A549 (cell line): ENCODE measurements around the gene CIAO2A. TPM values are rescaled to one million over a fixed set of nuclear protein-coding genes. Genes with fewer than 3 reads are reported as not detected.

Experiments
- ATAC-seq, 2 experiments: fragments of 200-7000 bp in 1 of 2; fragments of >200 bp in 1 of 2; cut with Nextera tagmentation in 1 of 2; cut with Tn5 transposase in 1 of 2; 3 replicates each; pipeline versions ENCODE4 v1.8.0 to v1.9.1; 2018 to 2020; ENCODE audit warnings: mild to moderate bottlenecking in 1 of 2, moderate library complexity in 1 of 2
- CTCF ChIA-PET: fragments of 300-600 bp; sonication (Branson Sonifier 250); formaldehyde crosslinking; extraction: SDS; loops from one replicate; lab custom pipeline; 2021; ENCODE audit warnings: antibody characterized with exemption, inconsistent platforms; lab: Yijun Ruan, JAX
- POLR2A ChIA-PET: fragments of 350-600 bp; formaldehyde crosslinking; extraction: SDS; loops from one replicate; lab custom pipeline; 2021; ENCODE audit warnings: antibody characterized with exemption, inconsistent platforms; lab: Yijun Ruan, JAX
- DNase-seq, 2 experiments: peaks; one replicate each; pipeline versions ENCODE4 v3.0.0 to v3.0.0-alpha.2; 2011 to 2016; ENCODE audit warnings: low read depth in 1 of 2, low spot score in 1 of 2
- FAIRE-seq: peaks from 2 replicates; lab custom pipeline; 2011; peaks lifted over from hg19 to GRCh38; lab: Jason Lieb, UNC
- H3K27ac ChIP-seq, 2 experiments: fragments of >200 bp; sonication (Bioruptor Twin); formaldehyde crosslinking; 3 replicates each; pipeline ENCODE4 v1.5.1; 2016 to 2017
- H3K4me1 ChIP-seq: fragments of >200 bp; sonication (Bioruptor Twin); formaldehyde crosslinking; 3 replicates; pipeline ENCODE4 v1.6.1; 2016
- H3K4me2 ChIP-seq: fragments of >200 bp; sonication (Bioruptor Twin); formaldehyde crosslinking; 3 replicates; pipeline ENCODE4 v1.6.1; 2016
- H3K4me3 ChIP-seq: fragments of >200 bp; sonication (Bioruptor Twin); formaldehyde crosslinking; 3 replicates; pipeline ENCODE4 v1.5.1; 2016
- H3K9me3 ChIP-seq: fragments of >200 bp; sonication (Bioruptor Twin); formaldehyde crosslinking; 3 replicates; pipeline ENCODE4 v1.6.1; 2016
- ATOH8 ChIP-seq: fragments of 250-450 bp; sonication (Bioruptor Pico); IDR thresholded peaks from 2 replicates; pipeline ENCODE4 v1.5.0; 2020; ENCODE audit warnings: low read depth, mild to moderate bottlenecking, moderate library complexity
- BCL3 ChIP-seq: fragments of >200 bp; sonication (Bioruptor Twin); formaldehyde crosslinking; IDR thresholded peaks from 3 replicates; pipeline ENCODE4 v1.6.1; 2016
- BHLHE40 ChIP-seq: IDR thresholded peaks from 2 replicates; pipeline ENCODE4 v1.6.1; 2012; ENCODE audit warnings: low read depth, low read length, inconsistent platforms
- CBX8 ChIP-seq: fragments of 200-600 bp; sonication (generic); IDR thresholded peaks from 2 replicates; pipeline ENCODE4 v1.6.1; 2016
- CTCF ChIP-seq: fragments of >200 bp; sonication (Bioruptor Twin); formaldehyde crosslinking; IDR thresholded peaks from 3 replicates; pipeline ENCODE4 v1.5.1; 2016
- E2F6 ChIP-seq: IDR thresholded peaks from 2 replicates; pipeline ENCODE4 v1.6.1; 2012; ENCODE audit warnings: low read depth, borderline replicate concordance
- ELK1 ChIP-seq: fragments of 150-350 bp; IDR thresholded peaks from 2 replicates; pipeline ENCODE4 v1.6.1; 2014; ENCODE audit warnings: low read depth, mild to moderate bottlenecking, low read length
- ESRRA ChIP-seq: fragments of 150-350 bp; IDR thresholded peaks from 2 replicates; pipeline ENCODE4 v1.6.1; 2014; ENCODE audit warnings: mild to moderate bottlenecking, low read length, borderline replicate concordance
- FOSB ChIP-seq: fragments of 250-450 bp; sonication (Bioruptor Pico); IDR thresholded peaks from 2 replicates; pipeline ENCODE4 v1.5.0; 2020; ENCODE audit warnings: mild to moderate bottlenecking, moderate library complexity
- FOSL2 ChIP-seq, 2 experiments: fragments of 450-650 bp in 1 of 2; fragments of >200 bp in 1 of 2; sonication (Bioruptor Twin) in 1 of 2; formaldehyde crosslinking; IDR thresholded peaks; 2 replicates each; pipeline versions ENCODE4 v1.5.0 to v1.6.1; 2016 to 2020; ENCODE audit warnings: mild to moderate bottlenecking in 1 of 2, moderate library complexity in 1 of 2
- FOXS1 ChIP-seq: fragments of 250-450 bp; sonication (Bioruptor Pico); IDR thresholded peaks from 2 replicates; pipeline ENCODE4 v1.5.0; 2020; ENCODE audit warnings: mild to moderate bottlenecking, moderate library complexity
- HEYL ChIP-seq: fragments of 250-450 bp; sonication (Bioruptor Pico); IDR thresholded peaks from 2 replicates; pipeline ENCODE4 v1.8.0; 2021; ENCODE audit warnings: mild to moderate bottlenecking, moderate library complexity
- HMGXB4 ChIP-seq: fragments of 250-450 bp; sonication (Bioruptor Pico); IDR thresholded peaks from 2 replicates; pipeline ENCODE4 v1.5.0; 2021; ENCODE audit warnings: mild to moderate bottlenecking, moderate library complexity, borderline replicate concordance
- JUN ChIP-seq, 2 experiments: fragments of >200 bp; sonication (Bioruptor Twin); formaldehyde crosslinking; IDR thresholded peaks; 2 replicates in 1 of 2; 3 replicates in 1 of 2; pipeline ENCODE4 v1.6.1; 2016 to 2017
- JUNB ChIP-seq: fragments of >200 bp; sonication (Bioruptor Twin); formaldehyde crosslinking; IDR thresholded peaks from 2 replicates; pipeline ENCODE4 v1.6.1; 2016
- KDM1A ChIP-seq: fragments of 200-600 bp; sonication (generic); IDR thresholded peaks from 2 replicates; pipeline ENCODE4 v1.6.1; 2016; ENCODE audit warnings: low read depth, mild to moderate bottlenecking
- NPAS2 ChIP-seq: fragments of 250-450 bp; sonication (Bioruptor Pico); IDR thresholded peaks from 2 replicates; pipeline ENCODE4 v1.8.0; 2022; ENCODE audit warnings: mild to moderate bottlenecking, moderate library complexity, borderline replicate concordance
- PBX3 ChIP-seq: IDR thresholded peaks from 2 replicates; pipeline ENCODE4 v1.6.1; 2012
- POLR2AphosphoS2 ChIP-seq: conservative IDR thresholded peaks from 2 replicates; pipeline ENCODE4 v1.6.1; 2012; ENCODE audit warnings: low read length, improper control_type of control experiment, inconsistent platforms
- RAD21 ChIP-seq, 2 experiments: fragments of >200 bp in 1 of 2; sonication (Bioruptor Twin) in 1 of 2; formaldehyde crosslinking in 1 of 2; IDR thresholded peaks in 1 of 2; conservative IDR thresholded peaks in 1 of 2; 2 replicates in 1 of 2; 3 replicates in 1 of 2; pipeline ENCODE4 v1.6.1; 2012 to 2018; ENCODE audit warnings: inconsistent platforms in 1 of 2
- RARB ChIP-seq: fragments of 250-450 bp; sonication (Bioruptor Pico); IDR thresholded peaks from 2 replicates; pipeline ENCODE4 v1.8.0; 2021; ENCODE audit warnings: mild to moderate bottlenecking, moderate library complexity
- RCOR1 ChIP-seq: fragments of 150-350 bp; IDR thresholded peaks from 2 replicates; pipeline ENCODE4 v1.6.1; 2014; ENCODE audit warnings: antibody characterized with exemption, low read length, low read depth
- RFX5 ChIP-seq: fragments of 450-650 bp; IDR thresholded peaks from 2 replicates; pipeline ENCODE4 v1.7.1; 2014; ENCODE audit warnings: antibody characterized with exemption, mild to moderate bottlenecking, moderate library complexity
- TP53 ChIP-seq: fragments of 250-450 bp; sonication (Bioruptor Pico); IDR thresholded peaks from 2 replicates; pipeline ENCODE4 v1.5.0; 2021; ENCODE audit warnings: mild to moderate bottlenecking, moderate library complexity
- USF2 ChIP-seq: fragments of 450-650 bp; IDR thresholded peaks from 2 replicates; pipeline ENCODE4 v1.6.1; 2014; ENCODE audit warnings: antibody characterized with exemption
- ZNF302 ChIP-seq: fragments of 250-450 bp; sonication (Bioruptor Pico); IDR thresholded peaks from 2 replicates; pipeline ENCODE4 v1.9.0; 2021; ENCODE audit warnings: inconsistent platforms, mild to moderate bottlenecking, moderate library complexity
- ZSCAN20 ChIP-seq: fragments of 250-450 bp; sonication (Bioruptor Pico); IDR thresholded peaks from 2 replicates; pipeline ENCODE4 v1.8.0; 2022; ENCODE audit warnings: mild to moderate bottlenecking, moderate library complexity
- WGBS: methylation state at CpG from one replicate; pipeline ENCODE4 v1.1.6; 2017; ENCODE audit errors: missing lambda C conversion rate; 5-methylcytosine and 5-hydroxymethylcytosine counted together
- polyA plus RNA-seq, 4 experiments: library from polyadenylated mRNA; depleted of rRNA in 3 of 4; stranded (reverse); fragments of >200 nt; fragmentation: RNase III in 1 of 4; extraction: RNeasy Plus Mini Kit Qiagen cat#74134 plus additional on column Dnase treatment in 1 of 4; gene quantifications; 2 replicates in 3 of 4; 3 replicates in 1 of 4; pipeline ENCODE4 v1.2.3, GENCODE V29; 2011 to 2017

CIAO2A gene
- polyA plus RNA-seq, 2 of the 4 experiments (the other 2 are of a cell fraction): 156 to 231 TPM

GRCh38 chr15:64100958-64101357 is 7.3 kb upstream of the CIAO2A start:
- TF ChIP-seq FOSB (no peak), NPAS2 (no peak), RARB (CRISPR knock-in tag) (no peak), BCL3 (no peak), PBX3 (no peak), KDM1A (no peak), FOSL2 (IDR thresholded peaks at IDR 0.05) (no peak), FOSL2 (CRISPR knock-in tag; IDR thresholded peaks at IDR 0.05) (no peak), USF2 (no peak), RCOR1 (no peak), RFX5 (no peak), TP53 (CRISPR knock-in tag) (no peak), JUNB (no peak), E2F6 (no peak), FOXS1 (no peak), CTCF (no peak), ELK1 (no peak), POLR2AphosphoS2 (no peak), ESRRA (no peak), ZNF302 (CRISPR knock-in tag) (no peak), RAD21 (conservative IDR thresholded peaks at IDR 0.05 in 1 of 2, IDR thresholded peaks at IDR 0.05 in 1 of 2) (no peak)
- no peak overlapping the region for H3K4me3 ChIP-seq
- H3K27ac ChIP-seq: no peak overlapping the region
- peaks cover 24% of the 10 kb centered on the region; the same call in 2 of the 3 replicates for H3K4me1 ChIP-seq
- POLR2A ChIA-PET: no interaction called here
- 97% methylated on average over 2 of the region's 2 CpGs for WGBS
- DNase-seq (no peak), FAIRE-seq (no peak), ATAC-seq (no peak)
- no peaks in the 10 kb centered on the region for H3K9me3 ChIP-seq
- H3K4me2 ChIP-seq: no peak overlapping the region; the same call in 2 of the 3 replicates
- CTCF ChIA-PET: interaction anchor here (4.2 kb wide), 1 partner anchor 10 kb away, joined by 21 read pairs; no protein-coding TSS in a partner anchor

- TF ChIP-seq KDM1A (no peak), HMGXB4 (CRISPR knock-in tag) (no peak), FOXS1 (no peak), ZNF302 (CRISPR knock-in tag) (no peak), BHLHE40 (no peak), ATOH8 (CRISPR knock-in tag) (no peak), HEYL (CRISPR knock-in tag) (no peak), RFX5 (no peak), CBX8 (no peak), ZSCAN20 (CRISPR knock-in tag) (no peak), JUN (IDR thresholded peaks at IDR 0.05) (no peak)
- FAIRE-seq (no peak), ATAC-seq (no peak), DNase-seq (no peak)
- Histone ChIP-seq H3K4me3 (no peak overlapping the region), H3K4me2 (no peak overlapping the region), H3K4me1 (peaks cover 35% of the 10 kb centered on the region), H3K9me3 (no peaks in the 10 kb centered on the region), H3K27ac (no peak overlapping the region)
- CTCF ChIA-PET: interaction anchor here (0.8 to 4.2 kb wide), 4 partner anchors 12 to 489 kb away, joined by 3 to 24 read pairs (median 12); no protein-coding TSS in a partner anchor
- WGBS: 91% methylated on average over 2 of the region's 2 CpGs
- POLR2A ChIA-PET: interaction anchor here (0.6 kb wide), 1 partner anchor 63 kb away, joined by 7 read pairs; the partner anchor contains the start of gene PPIB
These were observed 5.7 kb upstream of the CIAO2A start for GRCh38 chr15:64099379-64099778.
